ENCODE measurements around the gene ATP1B4. TPM values are rescaled to one million over a fixed set of nuclear protein-coding genes. Genes with fewer than 3 reads are reported as not detected.

The ATP1B4 gene
- total and polyA plus RNA-seq, 2 of the 8 experiments (the other 6 are each of a cell fraction or from before 2014, with no cell fraction given), result not detected

GRCh38 chrX:120419463-120419862 lies 57.6 kb downstream of the ATP1B4 start:
- no peak overlapping the region for H2AFZ ChIP-seq (ENCODE audit: low read length)
- no peak overlapping the region for H3K4me3 ChIP-seq (ENCODE audit: extremely low read depth in 1 of 4, insufficient read depth in 2 of 4, low read depth in 3 of 4, low read length in 4 of 4)
- POLR2A ChIA-PET (ENCODE audit: partially characterized antibody), result no interaction called here
- WGBS, 2 experiments (ENCODE audit: extremely low coverage in 1 of 2, insufficient coverage in 1 of 2, insufficient read length in 1 of 2, insufficient replicate concordance in 2 of 2, low coverage in 1 of 2, low lambda C conversion rate in 2 of 2, missing lambda C conversion rate in 1 of 2), result 89% methylated on average over 2 of the region's 2 CpGs; no CpG with 5 or more reads in 1 of the 2 experiments
- CTCF ChIA-PET (ENCODE audit: partially characterized antibody), result interaction anchor here (1.4 kb wide), 1 partner anchor 55 kb away, joined by 5 read pairs; no protein-coding TSS in a partner anchor
- H4K20me1 ChIP-seq (replicated peaks in 1 of 2; ENCODE audit: control insufficient read depth in 1 of 2, insufficient read depth in 2 of 2, low read length in 2 of 2), result no peaks in the 10 kb centered on the region
- H3K36me3 ChIP-seq (ENCODE audit: control insufficient read depth in 2 of 4, insufficient read depth in 4 of 4, low read length in 3 of 4), result no peaks in the 10 kb centered on the region
- H3K9ac ChIP-seq (replicated peaks in 1 of 4; ENCODE audit: extremely low read depth in 1 of 4, low read depth in 3 of 4, low read length in 3 of 4), result no peak overlapping the region
- no peak overlapping the region for H2BK20ac ChIP-seq (ENCODE audit: low read length)
- H2BK15ac ChIP-seq (ENCODE audit: low read length), result no peak overlapping the region
- H3K14ac ChIP-seq (ENCODE audit: insufficient read length), result no peak overlapping the region
- H3K23me2 ChIP-seq (ENCODE audit: low read depth, low read length), result no peaks in the 10 kb centered on the region
- DNase-seq (ENCODE audit: low read depth in 1 of 2, low spot score in 2 of 2), result no peak
- no peak overlapping the region for H2AK5ac ChIP-seq (ENCODE audit: low read depth, low read length)
- no peak overlapping the region for H2BK120ac ChIP-seq (replicated peaks; ENCODE audit: low read depth, low read length)
- no peak overlapping the region for H4K91ac ChIP-seq (replicated peaks; ENCODE audit: insufficient read length, low read length)
- no peak overlapping the region for H4K5ac ChIP-seq (ENCODE audit: insufficient read length, low read depth, low read length)
- no peak for FAIRE-seq
- no peak overlapping the region for H3K27ac ChIP-seq (ENCODE audit: low read depth, low read length)
- no peak overlapping the region for H3K4ac ChIP-seq (replicated peaks; ENCODE audit: insufficient read length, low read depth, low read length)
- no peaks in the 10 kb centered on the region for H3K9me3 ChIP-seq (ENCODE audit: insufficient read depth in 2 of 2, low read depth in 1 of 2, low read length in 1 of 2)
- no peak overlapping the region for H3K18ac ChIP-seq (ENCODE audit: extremely low read depth, low read length)
- H4K8ac ChIP-seq (ENCODE audit: extremely low read depth, insufficient read depth, low read length), result no peak overlapping the region
- H3K4me1 ChIP-seq (replicated peaks in 1 of 4; ENCODE audit: control insufficient read depth in 3 of 4, insufficient read depth in 4 of 4, low read length in 3 of 4), result no peaks in the 10 kb centered on the region
- H3K23ac ChIP-seq (ENCODE audit: insufficient read length), result no peak overlapping the region
- no peaks in the 10 kb centered on the region for H3K79me2 ChIP-seq (ENCODE audit: control insufficient read depth in 1 of 2, insufficient read depth in 2 of 2, low read length in 2 of 2)
- TF ChIP-seq KDM5A (IDR thresholded peaks at IDR 0.05; ENCODE audit: low read length) (no peak), RFX5 (IDR thresholded peaks at IDR 0.05; ENCODE audit: borderline replicate concordance, low read depth, low read length) (no peak), CHD2 (IDR thresholded peaks at IDR 0.05; ENCODE audit: low read length) (no peak), TEAD4 (IDR thresholded peaks at IDR 0.05; ENCODE audit: low read depth, low read length) (no peak), MAX (IDR thresholded peaks at IDR 0.05) (no peak)
- H3K4me2 ChIP-seq (ENCODE audit: insufficient read depth in 1 of 2, low read depth in 2 of 2, low read length in 2 of 2), result no peak overlapping the region
- no peak overlapping the region for H2BK5ac ChIP-seq (ENCODE audit: low read depth, low read length)
- H2BK12ac ChIP-seq (ENCODE audit: low read depth, low read length), result no peak overlapping the region
- no peaks in the 10 kb centered on the region for H3K27me3 ChIP-seq (replicated peaks in 1 of 4; ENCODE audit: control insufficient read depth in 3 of 4, extremely low read depth in 1 of 4, insufficient read depth in 3 of 4, low read length in 3 of 4)
- H3K79me1 ChIP-seq (ENCODE audit: low read depth, low read length), result no peaks in the 10 kb centered on the region
- H3K56ac ChIP-seq (replicated peaks; ENCODE audit: insufficient read length, low read depth, low read length), result no peak overlapping the region
